GM23248 (cell line): ENCODE measurements around the gene TACR1.

Experiments used
- EZH2 ChIP-seq: fragments of 200-600 bp; sonication (generic); IDR thresholded peaks from 2 replicates; pipeline ENCODE4 v1.6.1; 2018; ENCODE audit warnings: antibody characterized with exemption, mild to moderate bottlenecking; ENCODE audit not compliant: insufficient read depth, poor library complexity, severe bottlenecking
- EZH2phosphoT487 ChIP-seq: fragments of 200-600 bp; sonication (generic); IDR thresholded peaks from 2 replicates; pipeline ENCODE4 v1.6.1; 2018; ENCODE audit warnings: antibody characterized with exemption, moderate library complexity, mild to moderate bottlenecking, low read depth; ENCODE audit not compliant: insufficient read depth

- no peak for TF ChIP-seq EZH2
- no peak for TF ChIP-seq EZH2phosphoT487
Observed at GRCh38 chr2:75200140-75201096, 1.1 kb upstream of the TACR1 start.
